ENCODE measurements around the gene ZNF496.

GRCh38 chr1:247337961-247338360, 6.3 kb upstream of the ZNF496 start:
- no peak for TF ChIP-seq POLR2A (IDR thresholded peaks at IDR 0.05)
- TF ChIP-seq CTCF (IDR thresholded peaks at IDR 0.05): no peak
